ENCODE data around the gene BPIFA2. TPM values are rescaled to one million over a fixed set of nuclear protein-coding genes. Genes with fewer than 3 reads are reported as not detected.

Gene BPIFA2
- total and polyA plus RNA-seq, 2 experiments from 2014 or later: not detected

- in situ Hi-C loops (cut with MboI): no loop called here
- Histone ChIP-seq H3K9me2 (ENCODE audit: insufficient read depth) (no peaks in the 10 kb centered on the region), H4K20me1 (ENCODE audit: insufficient read depth) (no peaks in the 10 kb centered on the region), H3F3A (ENCODE audit: insufficient read depth) (no peaks in the 10 kb centered on the region), H3K27me3 (replicated peaks; ENCODE audit: insufficient read depth) (peaks cover 19% of the 10 kb centered on the region), H3K9ac (no peak overlapping the region), H3K4me1 (ENCODE audit: insufficient read depth) (no peaks in the 10 kb centered on the region), H3K4me2 (ENCODE audit: unreplicated experiment) (no peak overlapping the region), H2AFZ (no peak overlapping the region), H3K4me3 (no peak overlapping the region), H3K9me3 (ENCODE audit: low read depth) (no peaks in the 10 kb centered on the region), H3K27ac (no peak overlapping the region), H3K36me3 (ENCODE audit: low read depth) (no peaks in the 10 kb centered on the region), H3K79me2 (ENCODE audit: insufficient read depth) (no peaks in the 10 kb centered on the region)
- DNase-seq: peak; percentile 53
- WGBS, 2 experiments (ENCODE audit: low coverage in 1 of 2, low lambda C conversion rate in 2 of 2, missing lambda C conversion rate in 2 of 2): 9% methylated on average over 5 of the region's 5 CpGs
- no peak for TF ChIP-seq EZH2phosphoT487 (IDR thresholded peaks at IDR 0.05; ENCODE audit: insufficient read depth, low read depth)
- TF ChIP-seq EZH2 (IDR thresholded peaks at IDR 0.05; ENCODE audit: insufficient read depth, poor library complexity, severe bottlenecking): no peak
Measured at GRCh38 chr20:33211817-33212424, 44.0 kb downstream of the BPIFA2 start.

- in situ Hi-C loops (cut with MboI): no loop called here
- no peak within 1 kb of the TSS for H3K4me2 ChIP-seq (ENCODE audit: unreplicated experiment)
- no peak within 1 kb of the TSS for H3K9ac ChIP-seq
- H3K27me3 ChIP-seq (replicated peaks; ENCODE audit: insufficient read depth): peaks cover 28% of the 10 kb centered on the region
- DNase-seq: no peak
- H3K36me3 ChIP-seq (ENCODE audit: low read depth): no peaks in the 10 kb centered on the region
- no peak within 1 kb of the TSS for H3K27ac ChIP-seq
- H3K4me3 ChIP-seq: no peak within 1 kb of the TSS
- no peaks in the 10 kb centered on the region for H3K9me2 ChIP-seq (ENCODE audit: insufficient read depth)
- no peak within 1 kb of the TSS for H2AFZ ChIP-seq
- H4K20me1 ChIP-seq (ENCODE audit: insufficient read depth): no peaks in the 10 kb centered on the region
- WGBS, 2 experiments (ENCODE audit: low coverage in 1 of 2, low lambda C conversion rate in 2 of 2, missing lambda C conversion rate in 2 of 2): 18 to 36% methylated on average over 2 of the region's 2 CpGs
- TF ChIP-seq EZH2phosphoT487 (IDR thresholded peaks at IDR 0.05; ENCODE audit: insufficient read depth, low read depth): no peak
- no peaks in the 10 kb centered on the region for H3K4me1 ChIP-seq (ENCODE audit: insufficient read depth)
- H3F3A ChIP-seq (ENCODE audit: insufficient read depth): no peaks in the 10 kb centered on the region
- no peaks in the 10 kb centered on the region for H3K9me3 ChIP-seq (ENCODE audit: low read depth)
- H3K79me2 ChIP-seq (ENCODE audit: insufficient read depth): no peaks in the 10 kb centered on the region
Measured at GRCh38 chr20:33217052-33217451, 49.1 kb downstream of the BPIFA2 start, which contains the start of gene BPIFA3. TSS of gene BPIFA3 (plus strand) at chr20:33217352. CDS start at chr20:33217537, 185 bp downstream.

DNA sequence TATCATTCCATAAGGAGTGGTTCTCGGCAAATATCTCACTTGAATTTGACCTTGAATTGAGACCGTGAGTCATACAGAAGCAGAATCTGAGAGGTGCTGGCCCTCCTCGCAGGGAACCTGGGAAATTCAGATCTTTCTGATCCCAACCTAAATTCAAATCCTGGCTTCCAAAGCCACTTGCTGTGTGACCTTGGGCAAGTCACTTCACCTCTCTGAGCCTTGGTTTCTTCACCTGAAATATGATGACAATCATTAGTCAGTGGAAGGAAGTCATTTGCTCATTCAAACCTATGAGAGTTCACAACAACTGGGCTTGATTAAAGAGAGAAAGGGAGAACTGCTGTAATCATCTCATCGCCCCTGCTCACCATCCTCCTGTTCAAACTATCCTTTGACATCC lies 56.4 kb downstream of the BPIFA2 start:
- Histone ChIP-seq H3K4me2 (ENCODE audit: unreplicated experiment) (no peak overlapping the region), H3K36me3 (ENCODE audit: low read depth) (no peaks in the 10 kb centered on the region), H4K20me1 (ENCODE audit: insufficient read depth) (no peaks in the 10 kb centered on the region), H3K79me2 (ENCODE audit: insufficient read depth) (no peaks in the 10 kb centered on the region), H3K9me3 (ENCODE audit: low read depth) (no peaks in the 10 kb centered on the region), H3K9me2 (ENCODE audit: insufficient read depth) (no peaks in the 10 kb centered on the region), H3K27ac (no peak overlapping the region), H3K4me3 (no peak overlapping the region), H3K27me3 (replicated peaks; ENCODE audit: insufficient read depth) (peaks cover 19% of the 10 kb centered on the region; the same call in 1 of the 2 replicates), H3K4me1 (ENCODE audit: insufficient read depth) (no peaks in the 10 kb centered on the region), H3K9ac (no peak overlapping the region), H2AFZ (no peak overlapping the region), H3F3A (ENCODE audit: insufficient read depth) (no peaks in the 10 kb centered on the region)
- DNase-seq: no peak
- 32 to 34% methylated on average over 4 of the region's 4 CpGs for WGBS, 2 experiments (ENCODE audit: low coverage in 1 of 2, low lambda C conversion rate in 2 of 2, missing lambda C conversion rate in 2 of 2)
- in situ Hi-C loops (cut with MboI): no loop called here
- TF ChIP-seq EZH2phosphoT487 (IDR thresholded peaks at IDR 0.05; ENCODE audit: insufficient read depth, low read depth) (no peak), EZH2 (IDR thresholded peaks at IDR 0.05; ENCODE audit: insufficient read depth, poor library complexity, severe bottlenecking) (no peak)

DNA sequence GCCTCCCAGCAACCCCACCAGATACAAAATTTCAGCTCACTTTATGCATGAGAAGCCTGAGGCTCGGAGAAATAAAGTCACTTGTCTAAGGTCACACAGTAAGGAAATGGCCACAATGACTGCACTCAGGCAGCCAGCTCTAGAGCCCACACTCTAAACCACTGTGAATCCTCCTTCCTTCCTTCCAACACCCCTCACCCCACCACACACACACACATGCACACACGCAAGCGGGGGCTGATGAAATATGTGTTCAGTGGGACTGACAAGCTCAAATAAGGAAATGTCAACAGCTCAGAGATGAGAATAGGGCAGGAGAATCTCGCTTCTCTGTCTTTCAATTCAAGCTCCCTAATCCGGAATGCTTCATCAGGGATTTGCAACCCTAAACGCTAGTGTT lies 61.9 kb downstream of the BPIFA2 start:
- Histone ChIP-seq H3K9ac (no peak overlapping the region), H3K4me2 (ENCODE audit: unreplicated experiment) (no peak overlapping the region), H2AFZ (no peak overlapping the region), H3F3A (ENCODE audit: insufficient read depth) (no peaks in the 10 kb centered on the region), H3K27ac (no peak overlapping the region), H3K79me2 (ENCODE audit: insufficient read depth) (no peaks in the 10 kb centered on the region), H3K9me3 (ENCODE audit: low read depth) (no peaks in the 10 kb centered on the region), H4K20me1 (ENCODE audit: insufficient read depth) (no peaks in the 10 kb centered on the region), H3K27me3 (replicated peaks; ENCODE audit: insufficient read depth) (peaks cover 26% of the 10 kb centered on the region), H3K4me3 (no peak overlapping the region), H3K9me2 (ENCODE audit: insufficient read depth) (no peaks in the 10 kb centered on the region), H3K36me3 (ENCODE audit: low read depth) (no peaks in the 10 kb centered on the region), H3K4me1 (ENCODE audit: insufficient read depth) (no peaks in the 10 kb centered on the region)
- TF ChIP-seq EZH2 (IDR thresholded peaks at IDR 0.05; ENCODE audit: insufficient read depth, poor library complexity, severe bottlenecking) (no peak), EZH2phosphoT487 (IDR thresholded peaks at IDR 0.05; ENCODE audit: insufficient read depth, low read depth) (no peak)
- in situ Hi-C loops (cut with MboI): no loop called here
- DNase-seq: no peak
- 4 to 6% methylated on average over 6 of the region's 6 CpGs for WGBS, 2 experiments (ENCODE audit: low coverage in 1 of 2, low lambda C conversion rate in 2 of 2, missing lambda C conversion rate in 2 of 2)

Other genes starting within 250 kb of the BPIFA2 start
- not detected in 2 replicates for gene SUN5, start 163.7 kb upstream of the BPIFA2 start, total RNA-seq (2014; rRNA removed; shearing (Covaris generic))
- gene SUN5, start 163.7 kb upstream of the BPIFA2 start, polyA plus RNA-seq (2016; fragmentation: Nextera tagmentation; extraction: Ambion mirVana): not detected in 2 replicates
- gene BPIFB2, start 160.5 kb upstream of the BPIFA2 start, total RNA-seq (2014; rRNA removed; shearing (Covaris generic)): not detected in 2 replicates
- gene BPIFB2, start 160.5 kb upstream of the BPIFA2 start, polyA plus RNA-seq (2016; fragmentation: Nextera tagmentation; extraction: Ambion mirVana): not detected in 2 replicates
- not detected in 2 replicates for gene BPIFB6, start 136.5 kb upstream of the BPIFA2 start, total RNA-seq (2014; rRNA removed; shearing (Covaris generic))
- not detected in 2 replicates for gene BPIFB6, start 136.5 kb upstream of the BPIFA2 start, polyA plus RNA-seq (2016; fragmentation: Nextera tagmentation; extraction: Ambion mirVana)
- gene BPIFB3, start 114.3 kb upstream of the BPIFA2 start, total RNA-seq (2014; rRNA removed; shearing (Covaris generic)): not detected in 2 replicates
- not detected in 2 replicates for gene BPIFB3, start 114.3 kb upstream of the BPIFA2 start, polyA plus RNA-seq (2016; fragmentation: Nextera tagmentation; extraction: Ambion mirVana)
- not detected in 2 replicates for gene BPIFB4, start 88.5 kb upstream of the BPIFA2 start, total RNA-seq (2014; rRNA removed; shearing (Covaris generic))
- not detected in 2 replicates for gene BPIFB4, start 88.5 kb upstream of the BPIFA2 start, polyA plus RNA-seq (2016; fragmentation: Nextera tagmentation; extraction: Ambion mirVana)
- gene BPIFA3, start 49.2 kb downstream of the BPIFA2 start, total RNA-seq (2014; rRNA removed; shearing (Covaris generic)): not detected in 2 replicates
- not detected in 2 replicates for gene BPIFA3, start 49.2 kb downstream of the BPIFA2 start, polyA plus RNA-seq (2016; fragmentation: Nextera tagmentation; extraction: Ambion mirVana)
- not detected in 2 replicates for gene BPIFA1, start 67.8 kb downstream of the BPIFA2 start, total RNA-seq (2014; rRNA removed; shearing (Covaris generic))
- gene BPIFA1, start 67.8 kb downstream of the BPIFA2 start, polyA plus RNA-seq (2016; fragmentation: Nextera tagmentation; extraction: Ambion mirVana): not detected in 2 replicates
- gene BPIFB1, start 115.1 kb downstream of the BPIFA2 start, total RNA-seq (2014; rRNA removed; shearing (Covaris generic)): not detected in 2 replicates
- gene BPIFB1, start 115.1 kb downstream of the BPIFA2 start, polyA plus RNA-seq (2016; fragmentation: Nextera tagmentation; extraction: Ambion mirVana): not detected in 2 replicates
- gene CDK5RAP1, start 233.4 kb downstream of the BPIFA2 start, total RNA-seq (2014; rRNA removed; shearing (Covaris generic)): 18.3 and 19.5 TPM in 2 replicates
- gene CDK5RAP1, start 233.4 kb downstream of the BPIFA2 start, polyA plus RNA-seq (2016; fragmentation: Nextera tagmentation; extraction: Ambion mirVana): 24.7 and 24.9 TPM in 2 replicates